ENCODE data around the gene CCDC12.
A peak's percentile ranks its signal among the peaks of the same experiment; 100 is the strongest.

CCDC12 gene

DNA sequence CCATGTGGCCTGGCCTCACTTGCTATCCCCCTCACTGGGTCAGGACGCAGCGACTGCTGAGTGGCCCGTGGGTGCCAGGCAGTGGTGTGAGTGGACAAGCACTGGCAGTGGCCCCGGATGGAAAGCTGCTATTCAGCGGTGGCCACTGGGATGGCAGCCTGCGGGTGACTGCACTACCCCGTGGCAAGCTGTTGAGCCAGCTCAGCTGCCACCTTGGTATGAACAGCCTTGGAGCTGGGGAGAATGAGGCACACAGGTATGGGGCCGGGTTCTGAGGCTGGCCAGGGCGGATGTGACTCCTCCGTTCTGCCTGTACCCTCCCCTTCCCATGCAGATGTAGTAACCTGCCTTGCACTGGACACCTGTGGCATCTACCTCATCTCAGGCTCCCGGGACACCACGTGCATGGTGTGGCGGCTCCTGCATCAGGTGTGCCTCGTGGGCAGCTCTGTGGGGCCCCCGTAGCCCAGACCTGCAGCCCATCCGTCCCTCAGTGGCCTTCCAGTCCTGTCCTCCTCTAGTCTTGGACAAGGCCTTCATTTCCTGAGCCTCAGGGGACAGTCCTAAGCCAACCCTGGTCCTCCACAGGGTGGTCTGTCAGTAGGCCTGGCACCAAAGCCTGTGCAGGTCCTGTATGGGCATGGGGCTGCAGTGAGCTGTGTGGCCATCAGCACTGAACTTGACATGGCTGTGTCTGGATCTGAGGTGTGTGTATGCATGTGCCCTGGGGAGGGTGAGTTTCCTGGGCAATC is 31.1 kb upstream of the CCDC12 start:
- no peak for DNase-seq

DNA sequence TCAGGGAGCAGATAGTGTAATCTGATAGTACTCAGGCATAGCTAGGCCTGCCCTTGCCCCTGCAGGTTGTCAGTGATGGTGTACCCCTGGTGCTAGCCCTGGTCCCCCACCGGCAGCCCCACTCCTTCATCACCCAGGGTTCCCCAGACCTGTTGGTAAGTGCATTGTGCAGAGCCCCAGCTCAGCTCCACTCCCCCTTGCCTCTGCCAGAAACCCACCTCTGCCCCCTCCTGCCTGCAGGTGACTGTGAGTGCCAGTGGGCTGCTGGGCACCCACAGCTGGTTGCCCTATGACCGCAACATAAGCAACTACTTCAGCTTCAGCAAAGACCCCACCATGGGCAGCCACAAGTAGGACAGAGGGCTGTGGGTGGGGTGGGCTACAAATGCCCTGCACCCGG is 30.5 kb upstream of the CCDC12 start:
- no peak for DNase-seq

DNA sequence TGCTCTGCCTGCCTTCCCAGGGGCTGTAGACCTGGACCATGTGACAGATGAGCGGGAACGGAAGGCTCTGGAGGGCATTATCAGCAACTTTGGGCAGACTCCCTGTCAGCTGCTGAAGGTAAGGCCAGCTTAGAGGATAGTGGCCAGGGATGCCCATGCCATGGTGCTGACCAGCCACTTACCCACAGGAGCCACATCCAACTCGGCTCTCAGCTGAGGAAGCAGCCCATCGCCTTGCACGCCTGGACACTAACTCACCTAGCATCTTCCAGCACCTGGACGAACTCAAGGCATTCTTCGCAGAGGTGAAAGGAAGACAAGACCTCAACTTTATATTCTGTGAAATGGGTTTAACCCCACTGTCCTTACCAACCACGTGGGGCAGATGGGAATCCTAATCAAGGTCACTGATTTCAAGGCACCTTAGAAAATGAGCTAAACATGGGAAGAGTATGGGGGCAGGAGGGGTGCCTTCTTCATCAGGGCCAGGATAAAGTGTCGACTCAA is 29.7 kb upstream of the CCDC12 start:
- no peak for DNase-seq

DNA sequence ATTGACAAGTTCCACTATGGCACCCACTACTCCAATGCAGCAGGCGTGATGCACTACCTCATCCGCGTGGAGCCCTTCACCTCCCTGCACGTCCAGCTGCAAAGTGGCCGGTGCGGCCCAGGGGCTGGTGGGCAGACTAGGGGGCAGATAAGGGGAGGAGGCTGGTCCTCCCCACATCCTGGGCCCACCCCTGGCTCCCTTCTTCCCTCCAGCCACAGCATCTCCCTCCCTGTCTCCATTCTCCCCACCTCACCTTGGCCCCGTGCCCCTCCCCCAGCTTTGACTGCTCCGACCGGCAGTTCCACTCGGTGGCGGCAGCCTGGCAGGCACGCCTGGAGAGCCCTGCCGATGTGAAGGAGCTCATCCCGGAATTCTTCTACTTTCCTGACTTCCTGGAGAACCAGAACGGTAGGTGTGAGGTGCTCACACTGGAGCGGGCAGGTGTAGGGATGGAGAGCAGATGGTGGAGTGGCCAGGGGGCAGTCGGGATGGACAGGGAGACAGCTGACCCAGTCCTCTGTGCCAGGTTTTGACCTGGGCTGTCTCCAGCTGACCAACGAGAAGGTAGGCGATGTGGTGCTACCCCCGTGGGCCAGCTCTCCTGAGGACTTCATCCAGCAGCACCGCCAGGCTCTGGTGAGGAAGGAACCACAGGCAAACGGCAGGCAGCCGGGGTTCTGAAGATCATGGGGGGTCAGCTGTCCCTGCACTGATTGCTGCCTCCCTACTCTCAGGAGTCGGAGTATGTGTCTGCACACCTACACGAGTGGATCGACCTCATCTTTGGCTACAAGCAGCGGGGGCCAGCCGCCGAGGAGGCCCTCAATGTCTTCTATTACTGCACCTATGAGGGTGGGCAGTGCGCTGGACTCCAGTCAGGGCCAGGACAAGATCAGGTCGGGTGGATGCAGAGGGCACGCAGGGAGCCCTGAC is 28.9 kb upstream of the CCDC12 start:
- DNase-seq, result no peak

DNA sequence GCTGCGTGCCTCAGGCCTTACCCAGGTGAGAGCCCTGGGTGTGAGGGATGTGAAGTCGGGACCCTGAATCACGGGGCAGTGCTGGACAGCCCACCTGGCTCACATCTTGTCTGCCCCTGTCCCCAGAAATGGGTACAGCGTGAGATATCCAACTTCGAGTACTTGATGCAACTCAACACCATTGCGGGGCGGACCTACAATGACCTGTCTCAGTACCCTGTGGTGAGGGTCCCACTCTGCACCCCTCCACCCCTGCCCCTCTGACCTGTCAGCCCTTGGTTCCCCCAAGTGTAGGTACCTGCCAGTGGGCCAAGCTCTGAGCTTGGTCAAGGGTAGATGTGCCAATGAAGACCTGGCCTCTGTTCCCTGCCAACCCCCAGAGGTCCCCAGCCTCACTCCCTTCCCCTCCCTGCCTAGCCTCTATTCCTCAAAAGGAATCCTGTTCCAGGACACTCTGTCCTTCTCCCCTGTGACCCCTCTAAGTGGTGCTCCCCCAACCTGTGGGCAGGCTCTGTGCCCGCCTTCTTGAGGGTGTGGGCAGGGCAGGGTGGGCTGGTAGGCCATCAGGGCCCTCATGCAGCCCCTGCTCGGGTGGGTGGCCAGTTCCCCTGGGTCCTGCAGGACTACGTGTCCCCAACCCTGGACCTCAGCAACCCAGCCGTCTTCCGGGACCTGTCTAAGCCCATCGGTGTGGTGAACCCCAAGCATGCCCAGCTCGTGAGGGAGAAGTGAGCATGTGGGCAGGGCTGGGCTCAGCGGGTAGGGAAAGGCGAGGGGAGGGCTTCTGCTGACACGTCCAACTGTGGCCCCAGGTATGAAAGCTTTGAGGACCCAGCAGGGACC is 28.0 kb upstream of the CCDC12 start:
- DNase-seq, result no peak

DNA sequence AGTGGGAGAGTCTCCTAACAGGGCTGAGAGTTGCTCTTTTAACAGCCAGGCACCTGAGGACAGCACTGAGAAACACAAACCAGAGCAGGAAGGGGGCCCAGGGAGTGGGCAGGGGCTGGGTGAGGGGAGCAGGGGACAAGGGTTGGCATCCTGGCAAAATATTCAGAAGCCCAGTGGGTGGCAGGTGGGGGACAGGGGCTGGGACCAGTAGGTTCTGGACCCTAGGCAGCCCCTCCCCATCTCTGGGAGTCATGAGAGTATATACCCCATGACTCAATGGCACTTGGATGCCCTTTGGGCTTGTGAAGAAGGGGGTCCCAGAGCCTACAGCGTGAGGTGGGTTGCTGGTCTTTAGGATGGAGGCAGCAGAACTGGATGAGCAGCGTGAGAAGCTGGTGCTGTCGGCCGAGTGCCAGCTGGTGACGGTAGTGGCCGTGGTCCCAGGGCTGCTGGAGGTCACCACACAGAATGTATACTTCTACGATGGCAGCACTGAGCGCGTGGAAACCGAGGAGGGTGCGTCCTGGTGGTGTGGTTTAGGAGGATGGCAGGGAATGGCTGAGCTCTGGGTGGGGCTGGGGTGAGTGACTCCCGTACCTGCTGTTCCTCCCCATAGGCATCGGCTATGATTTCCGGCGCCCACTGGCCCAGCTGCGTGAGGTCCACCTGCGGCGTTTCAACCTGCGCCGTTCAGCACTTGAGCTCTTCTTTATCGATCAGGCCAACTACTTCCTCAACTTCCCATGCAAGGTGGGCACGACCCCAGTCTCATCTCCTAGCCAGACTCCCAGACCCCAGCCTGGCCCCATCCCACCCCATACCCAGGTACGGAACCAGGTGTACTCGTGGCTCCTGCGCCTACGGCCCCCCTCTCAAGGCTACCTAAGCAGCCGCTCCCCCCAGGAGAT is 27.2 kb upstream of the CCDC12 start:
- no peak for DNase-seq

DNA sequence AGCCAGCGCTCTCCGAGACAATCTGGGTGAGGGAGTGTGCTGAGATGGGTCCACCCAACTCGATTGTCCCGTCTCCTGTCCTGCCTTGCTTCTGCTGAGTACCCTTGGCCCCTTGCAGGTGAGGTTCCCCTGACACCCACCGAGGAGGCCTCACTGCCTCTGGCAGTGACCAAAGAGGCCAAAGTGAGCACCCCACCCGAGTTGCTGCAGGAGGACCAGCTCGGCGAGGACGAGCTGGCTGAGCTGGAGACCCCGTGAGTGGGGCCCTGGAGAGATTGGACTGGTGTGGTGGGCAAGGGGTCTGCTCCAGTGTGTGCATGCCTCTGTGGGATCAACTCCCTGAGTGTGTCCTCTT is 26.5 kb upstream of the CCDC12 start:
- no peak for DNase-seq

DNA sequence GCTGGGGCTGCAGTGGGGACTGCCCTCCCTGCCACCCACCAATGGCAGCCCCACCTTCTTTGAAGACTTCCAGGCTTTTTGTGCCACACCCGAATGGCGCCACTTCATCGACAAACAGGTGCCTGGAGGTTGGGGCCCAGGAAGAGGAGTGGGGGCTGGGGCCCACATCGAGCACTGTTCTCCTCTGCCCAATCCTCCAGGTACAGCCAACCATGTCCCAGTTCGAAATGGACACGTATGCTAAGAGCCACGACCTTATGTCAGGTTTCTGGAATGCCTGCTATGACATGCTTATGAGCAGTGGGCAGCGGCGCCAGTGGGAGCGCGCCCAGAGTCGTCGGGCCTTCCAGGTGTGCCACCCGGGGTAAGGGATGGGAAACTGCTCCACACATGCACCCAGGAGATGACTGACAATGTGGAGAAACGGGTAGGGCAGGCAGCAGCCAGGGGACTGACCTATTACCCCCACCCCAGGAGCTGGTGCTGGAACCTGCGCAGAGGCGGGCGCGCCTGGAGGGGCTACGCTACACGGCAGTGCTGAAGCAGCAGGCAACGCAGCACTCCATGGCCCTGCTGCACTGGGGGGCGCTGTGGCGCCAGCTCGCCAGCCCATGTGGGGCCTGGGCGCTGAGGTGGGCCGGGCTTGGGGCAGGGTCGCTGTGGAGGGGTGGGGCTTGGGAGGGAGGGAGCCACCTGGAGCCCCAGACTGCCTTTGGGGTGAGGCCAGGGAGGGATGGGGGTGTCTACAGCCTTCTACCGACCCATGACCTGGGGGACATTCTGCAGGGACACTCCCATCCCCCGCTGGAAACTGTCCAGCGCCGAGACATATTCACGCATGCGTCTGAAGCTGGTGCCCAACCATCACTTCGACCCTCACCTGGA is 25.9 kb upstream of the CCDC12 start:
- no peak for DNase-seq

DNA sequence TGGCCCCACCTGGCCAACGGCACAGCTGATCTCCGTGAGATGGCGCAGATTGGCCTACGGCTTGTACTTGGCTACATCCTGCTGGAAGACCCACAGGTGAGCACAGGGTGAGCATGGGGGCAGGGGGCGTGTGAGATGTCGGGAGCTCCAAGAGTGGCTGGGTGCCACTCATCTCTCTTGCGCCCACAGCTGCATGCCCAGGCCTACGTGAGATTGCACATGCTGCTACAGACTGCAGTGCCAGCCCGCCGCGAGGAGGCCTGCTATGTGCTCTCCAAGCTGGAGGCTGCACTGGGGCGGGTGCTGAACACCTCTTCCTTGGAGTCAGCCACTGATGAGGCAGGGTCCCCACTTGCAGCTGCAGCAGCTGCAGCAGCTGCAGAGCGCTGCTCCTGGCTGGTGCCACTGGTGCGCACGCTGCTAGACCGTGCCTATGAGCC is 25.2 kb upstream of the CCDC12 start:
- no peak for DNase-seq

DNA sequence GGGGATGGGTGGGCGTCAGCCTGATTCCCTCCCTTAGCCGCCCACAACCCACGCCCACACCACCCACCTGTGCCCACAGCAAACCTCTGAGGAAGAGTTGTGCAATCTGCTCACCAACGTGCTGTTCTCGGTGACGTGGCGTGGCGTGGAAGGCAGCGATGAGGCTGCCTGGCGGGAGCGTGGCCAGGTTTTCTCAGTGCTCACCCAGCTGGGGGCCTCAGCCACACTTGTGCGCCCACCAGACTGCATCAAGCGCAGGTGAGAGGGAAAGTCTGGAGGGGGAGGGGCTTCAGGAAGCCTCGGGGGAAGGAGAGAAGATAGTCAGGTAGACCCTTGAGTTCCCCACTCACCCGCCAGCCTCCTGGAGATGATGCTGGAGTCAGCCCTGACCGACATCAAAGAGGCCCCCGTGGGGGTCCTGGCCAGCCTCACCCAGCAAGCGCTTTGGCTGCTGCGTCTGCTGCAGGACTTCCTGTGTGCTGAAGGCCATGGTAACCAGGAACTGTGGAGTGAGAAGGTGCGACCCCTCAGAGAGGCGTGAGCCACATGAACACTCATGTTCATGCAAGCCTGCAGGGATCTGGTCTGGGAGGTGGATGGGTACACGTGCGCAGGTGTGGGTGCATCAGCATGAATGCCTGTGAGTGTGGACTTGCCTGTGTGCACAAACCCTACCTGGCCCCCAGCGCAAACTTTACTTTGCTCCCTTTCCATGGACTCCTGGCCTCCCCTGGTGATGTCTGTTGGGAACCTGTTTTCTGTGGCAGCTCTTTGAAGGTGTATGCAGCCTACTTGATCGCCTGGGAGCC is 24.6 kb upstream of the CCDC12 start:
- DNase-seq, result no peak

DNA sequence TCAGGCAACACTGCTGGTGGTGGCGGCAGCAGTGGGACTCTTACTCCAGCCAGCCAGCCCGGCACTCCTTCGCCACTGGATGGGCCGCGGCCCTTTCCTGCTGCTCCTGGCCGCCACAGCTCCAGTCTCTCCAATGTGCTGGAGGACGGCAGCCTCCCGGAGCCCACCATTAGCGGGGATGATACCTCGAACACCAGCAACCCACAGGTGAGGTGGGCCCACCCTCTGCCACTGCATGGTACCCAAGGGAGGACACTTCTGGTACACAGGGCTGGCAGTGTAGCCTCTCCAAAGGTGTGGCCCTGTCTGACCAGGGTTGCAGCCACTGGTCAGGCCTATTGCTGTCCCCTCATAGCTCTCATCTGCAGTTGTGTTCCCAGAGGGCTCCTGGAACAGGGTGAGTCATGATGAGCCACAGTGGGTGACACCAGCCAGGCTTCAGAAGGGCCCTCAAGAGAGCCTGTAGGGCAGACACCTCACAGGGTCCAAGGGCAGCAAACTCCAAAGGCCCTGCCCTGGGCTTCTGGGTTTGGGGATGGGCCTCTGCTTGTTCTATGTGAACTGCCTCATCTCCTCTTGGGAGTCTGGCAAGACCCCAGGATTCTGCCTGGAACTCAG is 23.8 kb upstream of the CCDC12 start:
- DNase-seq, result no peak

DNA sequence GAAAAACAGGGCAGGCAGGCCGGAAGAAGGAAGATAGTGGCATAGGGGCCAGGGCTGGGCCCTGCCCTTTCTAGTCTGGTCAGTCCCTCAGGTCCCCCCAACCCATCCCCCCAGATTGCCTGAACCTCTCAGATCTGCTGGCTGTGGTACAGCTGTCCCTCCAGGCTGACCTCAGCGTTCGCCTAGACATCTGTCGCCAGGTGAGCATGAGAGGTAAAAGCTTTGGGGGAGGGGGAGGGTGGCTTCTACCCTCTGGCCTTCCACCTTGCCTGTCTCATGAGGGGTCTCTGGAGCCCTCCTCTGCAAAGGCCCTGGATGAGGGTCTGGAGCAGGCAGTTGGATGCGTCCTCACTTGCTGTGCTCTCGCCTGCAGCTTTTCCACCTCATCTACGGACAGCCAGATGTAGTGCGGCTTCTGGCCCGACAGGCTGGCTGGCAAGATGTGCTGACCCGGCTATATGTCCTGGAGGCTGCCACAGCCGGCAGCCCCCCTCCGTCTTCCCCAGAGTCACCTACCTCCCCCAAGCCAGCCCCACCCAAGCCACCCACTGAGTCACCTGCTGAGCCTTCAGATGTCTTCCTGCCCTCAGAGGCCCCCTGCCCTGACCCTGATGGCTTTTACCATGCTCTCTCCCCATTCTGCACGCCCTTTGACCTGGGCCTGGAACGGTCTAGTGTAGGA is 23.1 kb upstream of the CCDC12 start:
- DNase-seq, result no peak

DNA sequence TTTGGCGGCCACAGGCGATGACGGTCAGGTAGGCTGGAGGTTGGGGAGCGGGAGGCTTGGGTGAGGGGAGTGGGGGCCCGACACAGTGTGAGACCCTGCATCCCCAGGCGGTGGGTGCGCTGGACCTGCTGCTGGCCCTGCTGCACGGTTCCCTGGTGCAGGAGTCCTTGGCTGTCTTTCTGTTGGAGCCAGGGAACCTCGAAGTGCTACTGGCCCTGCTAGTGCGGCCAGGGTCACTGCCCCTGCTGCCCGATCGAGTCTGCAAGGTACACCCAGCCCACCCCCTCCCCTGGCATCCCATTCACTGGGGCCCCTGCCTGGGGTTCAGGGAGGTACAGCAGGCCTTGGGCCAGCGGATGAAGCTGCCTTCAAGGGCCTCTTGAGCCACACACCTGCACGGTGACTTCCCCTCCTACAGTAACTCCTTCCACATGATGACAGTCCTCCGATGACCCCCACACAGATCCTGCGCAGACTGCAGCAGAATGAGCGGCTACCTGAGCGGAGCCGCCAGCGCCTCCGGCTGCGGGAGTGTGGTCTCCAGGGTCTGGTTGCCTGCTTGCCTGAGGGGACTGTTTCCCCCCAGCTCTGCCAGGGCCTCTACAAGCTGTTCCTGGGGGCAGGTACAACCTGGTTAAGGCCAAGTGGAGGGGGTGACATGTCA is 22.4 kb upstream of the CCDC12 start:
- DNase-seq, result no peak

DNA sequence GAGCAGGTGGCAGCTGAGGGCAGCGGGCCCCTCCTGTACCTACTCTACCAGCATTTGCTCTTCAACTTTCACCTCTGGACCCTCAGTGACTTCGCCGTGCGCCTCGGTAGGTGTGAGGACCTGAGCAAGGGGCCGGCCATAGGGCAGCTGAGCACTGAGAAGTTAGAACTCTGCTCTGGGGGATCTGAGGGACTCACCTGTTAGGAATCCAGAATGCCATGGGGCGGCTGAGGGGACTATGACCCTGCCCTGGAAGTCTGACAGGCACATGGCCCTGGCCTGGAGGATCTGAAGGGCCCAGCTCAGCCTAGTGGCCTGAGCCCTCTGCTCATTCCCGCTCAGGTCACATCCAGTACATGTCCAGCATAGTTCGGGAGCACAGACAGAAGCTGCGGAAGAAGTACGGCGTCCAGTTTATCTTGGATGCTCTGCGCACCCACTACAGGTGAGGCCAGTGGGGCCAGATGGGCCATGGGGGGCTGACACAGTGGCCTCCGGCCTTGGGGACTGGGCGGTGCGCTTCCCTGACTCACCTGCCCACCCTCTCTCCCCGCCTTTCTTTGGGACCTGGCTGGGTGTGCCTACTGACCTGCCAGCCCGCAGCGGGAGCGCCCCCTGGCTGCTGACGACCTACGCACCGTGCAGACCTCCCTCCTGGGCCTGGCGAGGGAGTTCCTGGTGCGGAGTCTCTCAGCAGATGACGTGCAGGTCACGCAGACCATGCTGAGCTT is 21.7 kb upstream of the CCDC12 start:
- peak; percentile 71 for DNase-seq

DNA sequence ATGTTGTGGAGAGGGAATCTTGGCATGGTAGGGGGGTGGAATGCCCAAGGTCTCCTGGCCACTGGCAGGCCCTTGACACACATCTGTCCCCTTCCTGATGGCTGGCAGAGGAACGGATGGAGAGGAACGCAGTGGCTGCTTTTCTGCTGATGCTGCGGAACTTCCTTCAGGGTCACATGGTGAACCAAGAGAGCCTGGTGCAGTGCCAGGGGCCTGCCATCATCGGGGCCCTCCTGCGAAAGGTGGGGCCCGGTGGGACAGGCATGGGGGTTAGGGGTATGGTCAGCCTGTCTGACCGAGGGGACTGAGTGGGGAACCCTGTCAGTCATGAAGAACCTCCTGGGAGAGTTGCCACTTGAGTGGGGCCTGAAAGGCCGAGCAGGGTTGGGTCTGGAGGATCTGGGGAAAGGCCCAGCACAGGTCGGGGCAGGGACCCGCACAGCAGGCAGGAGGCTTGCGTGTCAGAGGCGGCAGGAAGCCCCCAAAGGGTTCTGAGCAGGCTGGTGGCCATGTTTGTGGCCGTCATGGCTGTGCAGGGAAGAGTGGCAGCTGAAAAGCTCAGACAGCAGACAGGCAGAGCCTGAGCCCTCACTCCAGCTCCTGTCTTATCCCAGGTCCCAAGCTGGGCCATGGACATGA is 21.0 kb upstream of the CCDC12 start:
- DNase-seq, result no peak

DNA sequence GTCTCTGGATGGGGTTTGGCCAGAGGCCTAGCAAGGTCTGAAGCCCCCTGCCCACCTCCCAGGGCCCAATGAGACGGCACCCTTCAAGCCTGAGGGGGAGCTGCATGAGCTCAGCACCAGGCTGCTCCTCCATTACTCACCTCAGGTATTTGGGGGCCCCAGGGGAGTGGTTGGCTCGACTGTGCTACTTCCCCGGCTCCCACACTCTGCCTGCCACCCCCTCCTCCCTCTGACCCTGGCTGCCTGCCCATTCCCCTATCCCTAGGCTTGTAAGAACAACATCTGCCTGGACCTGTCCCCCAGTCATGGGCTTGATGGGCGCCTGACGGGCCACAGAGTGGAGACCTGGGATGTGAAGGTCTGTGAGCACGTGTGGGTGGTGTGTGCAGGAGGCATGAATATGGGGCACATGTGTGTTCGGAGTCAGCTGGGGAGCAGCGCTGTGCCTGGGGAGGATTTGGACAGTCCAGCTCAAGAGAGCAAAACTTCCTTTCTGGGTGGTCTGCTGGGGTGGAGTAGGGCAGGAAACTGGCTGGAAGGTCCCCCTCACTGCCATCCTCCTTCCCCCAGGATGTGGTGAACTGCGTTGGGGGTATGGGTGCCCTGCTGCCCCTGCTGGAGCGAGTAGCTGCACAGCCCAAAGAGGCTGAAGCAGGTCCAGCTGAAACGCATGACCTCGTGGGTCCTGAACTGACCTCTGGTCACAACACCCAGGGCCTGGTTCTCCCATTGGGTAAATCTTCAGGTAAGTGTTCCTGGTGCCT is 20.3 kb upstream of the CCDC12 start:
- DNase-seq, result no peak

All from CD4-positive, alpha-beta T cell treated with Interferon gamma for 1 hour (primary cell).